H1 (cell line): ENCODE data around the gene TRAF6. TPM values are rescaled to one million over a fixed set of nuclear protein-coding genes. Genes with fewer than 3 reads are reported as not detected.

Experiments
- RNF2 ChIP-seq: fragments of 200-900, 300-1000 bp; sonication (generic); IDR thresholded peaks from 2 replicates; pipeline ENCODE4 v1.7.1; 2016; ENCODE audit warnings: borderline replicate concordance, low read depth, mild to moderate bottlenecking, antibody characterized with exemption, low read length; ENCODE audit not compliant: poor library complexity, severe bottlenecking; ENCODE audit errors: missing control alignments
- polyA plus RNA-seq, 7 experiments: library from polyadenylated mRNA; depleted of rRNA in 3 of 7; stranded (reverse) in 5 of 7; unstranded in 2 of 7; fragments of >200 nt in 5 of 7; fragments of 200-250 nt in 2 of 7; gene quantifications; 1 replicate in 5 of 7; 2 replicates in 1 of 7; 4 replicates in 1 of 7; pipeline versions ENCODE4 v1.2.1 to v1.2.3, GENCODE V29; 2011 to 2013; ENCODE audit warnings: missing spikeins in 2 of 7, mixed read lengths in 2 of 7
- total RNA-seq: library from RNA; stranded (reverse); fragmentation: NEBNext Ultra II Directional; extraction: Animal tissue kit (Norgen Biotek cat#: 25700); gene quantifications from 2 replicates; pipeline ENCODE4 v1.2.1, GENCODE V29; 2021

The TRAF6 gene
- total and polyA plus RNA-seq, 2 of the 8 experiments (the other 6 are each of a cell fraction or from before 2014, with no cell fraction given), result 4.6 to 8.8 TPM

DNA sequence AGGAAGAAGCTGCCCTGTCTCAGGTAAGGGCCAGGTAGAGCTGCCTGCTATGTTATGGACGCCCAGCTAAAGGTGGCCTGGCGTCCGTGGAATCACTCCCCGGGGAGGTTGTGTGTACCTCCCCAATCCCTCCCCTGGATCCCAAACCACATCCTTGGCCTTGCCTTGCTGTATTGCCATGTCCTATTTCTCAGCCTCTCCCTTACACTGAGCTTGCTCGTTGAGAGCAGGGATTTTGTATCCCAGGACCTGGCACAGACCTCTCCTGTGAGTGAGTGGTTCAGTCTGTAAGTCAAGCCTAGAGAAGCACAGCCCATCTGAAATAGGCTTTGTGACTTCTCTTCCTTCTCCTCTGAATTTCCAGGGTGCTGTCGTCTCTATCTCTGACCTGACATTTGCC is 53.9 kb downstream of the TRAF6 start (continued):
- no peak for TF ChIP-seq RNF2
